ENCODE data around the gene IRX6.

Gene IRX6

GRCh38 chr16:55367866-55368603 lies 44.0 kb downstream of the IRX6 start:
- no peak overlapping the region for H3K4me3 ChIP-seq (ENCODE audit: low read depth, low read length)
- H3K4me1 ChIP-seq (ENCODE audit: control insufficient read depth, insufficient read depth, low read length): no peaks in the 10 kb centered on the region
- no peak overlapping the region for H3K27ac ChIP-seq (ENCODE audit: low read depth, low read length)
- H3K36me3 ChIP-seq (ENCODE audit: control insufficient read depth, insufficient read depth, low read length): no peaks in the 10 kb centered on the region
- H3K9ac ChIP-seq (ENCODE audit: low read length): no peak overlapping the region
- peaks cover 34% of the 10 kb centered on the region for H3K27me3 ChIP-seq (ENCODE audit: control insufficient read depth, insufficient read depth, low read length)
- H3K9me3 ChIP-seq (ENCODE audit: control insufficient read depth, insufficient read depth, low read depth, low read length): no peaks in the 10 kb centered on the region

- no peak overlapping the region for H3K4me3 ChIP-seq (ENCODE audit: low read depth, low read length)
- no peaks in the 10 kb centered on the region for H3K4me1 ChIP-seq (ENCODE audit: control insufficient read depth, insufficient read depth, low read length)
- no peaks in the 10 kb centered on the region for H3K36me3 ChIP-seq (ENCODE audit: control insufficient read depth, insufficient read depth, low read length)
- H3K9me3 ChIP-seq (ENCODE audit: control insufficient read depth, insufficient read depth, low read depth, low read length): no peaks in the 10 kb centered on the region
- no peak overlapping the region for H3K27ac ChIP-seq (ENCODE audit: low read depth, low read length)
- no peak overlapping the region for H3K9ac ChIP-seq (ENCODE audit: low read length)
- peaks cover 34% of the 10 kb centered on the region for H3K27me3 ChIP-seq (ENCODE audit: control insufficient read depth, insufficient read depth, low read length)
Measured at GRCh38 chr16:55369151-55369550, 45.1 kb downstream of the IRX6 start.

- Histone ChIP-seq H3K9me3 (ENCODE audit: control insufficient read depth, insufficient read depth, low read depth, low read length) (no peaks in the 10 kb centered on the region), H3K27me3 (ENCODE audit: control insufficient read depth, insufficient read depth, low read length) (peaks cover 34% of the 10 kb centered on the region), H3K9ac (ENCODE audit: low read length) (no peak overlapping the region), H3K36me3 (ENCODE audit: control insufficient read depth, insufficient read depth, low read length) (no peaks in the 10 kb centered on the region), H3K4me3 (ENCODE audit: low read depth, low read length) (peak overlapping the region; percentile 33), H3K27ac (ENCODE audit: low read depth, low read length) (no peak overlapping the region), H3K4me1 (ENCODE audit: control insufficient read depth, insufficient read depth, low read length) (no peaks in the 10 kb centered on the region)
Measured at GRCh38 chr16:55370762-55371482, 46.9 kb downstream of the IRX6 start.

- H3K36me3 ChIP-seq (ENCODE audit: control insufficient read depth, insufficient read depth, low read length): no peaks in the 10 kb centered on the region
- H3K9me3 ChIP-seq (ENCODE audit: control insufficient read depth, insufficient read depth, low read depth, low read length): no peaks in the 10 kb centered on the region
- H3K27me3 ChIP-seq (ENCODE audit: control insufficient read depth, insufficient read depth, low read length): peaks cover 34% of the 10 kb centered on the region
- H3K4me3 ChIP-seq (ENCODE audit: low read depth, low read length): no peak overlapping the region
- no peak overlapping the region for H3K9ac ChIP-seq (ENCODE audit: low read length)
- H3K4me1 ChIP-seq (ENCODE audit: control insufficient read depth, insufficient read depth, low read length): no peaks in the 10 kb centered on the region
- no peak overlapping the region for H3K27ac ChIP-seq (ENCODE audit: low read depth, low read length)
Measured at GRCh38 chr16:55372792-55373488, 48.9 kb downstream of the IRX6 start.

- no peaks in the 10 kb centered on the region for H3K36me3 ChIP-seq (ENCODE audit: control insufficient read depth, insufficient read depth, low read length)
- H3K27ac ChIP-seq (ENCODE audit: low read depth, low read length): no peak overlapping the region
- no peak overlapping the region for H3K4me3 ChIP-seq (ENCODE audit: low read depth, low read length)
- H3K9me3 ChIP-seq (ENCODE audit: control insufficient read depth, insufficient read depth, low read depth, low read length): no peaks in the 10 kb centered on the region
- no peaks in the 10 kb centered on the region for H3K4me1 ChIP-seq (ENCODE audit: control insufficient read depth, insufficient read depth, low read length)
- H3K27me3 ChIP-seq (ENCODE audit: control insufficient read depth, insufficient read depth, low read length): peaks cover 34% of the 10 kb centered on the region
- no peak overlapping the region for H3K9ac ChIP-seq (ENCODE audit: low read length)
Measured at GRCh38 chr16:55373489-55373832, 49.5 kb downstream of the IRX6 start.

- Histone ChIP-seq H3K4me3 (ENCODE audit: low read depth, low read length) (no peak overlapping the region), H3K9me3 (ENCODE audit: control insufficient read depth, insufficient read depth, low read depth, low read length) (no peaks in the 10 kb centered on the region), H3K27ac (ENCODE audit: low read depth, low read length) (no peak overlapping the region), H3K4me1 (ENCODE audit: control insufficient read depth, insufficient read depth, low read length) (no peaks in the 10 kb centered on the region), H3K27me3 (ENCODE audit: control insufficient read depth, insufficient read depth, low read length) (peaks cover 12% of the 10 kb centered on the region), H3K9ac (ENCODE audit: low read length) (no peak overlapping the region), H3K36me3 (ENCODE audit: control insufficient read depth, insufficient read depth, low read length) (no peaks in the 10 kb centered on the region)
Measured at GRCh38 chr16:55376045-55376444, 52.0 kb downstream of the IRX6 start.

- no peak overlapping the region for H3K9ac ChIP-seq (ENCODE audit: low read length)
- no peak overlapping the region for H3K27ac ChIP-seq (ENCODE audit: low read depth, low read length)
- H3K36me3 ChIP-seq (ENCODE audit: control insufficient read depth, insufficient read depth, low read length): no peaks in the 10 kb centered on the region
Measured at GRCh38 chr16:55376567-55377167, 52.7 kb downstream of the IRX6 start.

GRCh38 chr16:55377840-55378239 lies 53.8 kb downstream of the IRX6 start:
- Histone ChIP-seq H3K9ac (ENCODE audit: low read length) (no peak overlapping the region), H3K27me3 (ENCODE audit: control insufficient read depth, insufficient read depth, low read length) (no peaks in the 10 kb centered on the region; the same call in 1 of the 2 replicates), H3K4me3 (ENCODE audit: low read depth, low read length) (no peak overlapping the region), H3K4me1 (ENCODE audit: control insufficient read depth, insufficient read depth, low read length) (no peaks in the 10 kb centered on the region), H3K36me3 (ENCODE audit: control insufficient read depth, insufficient read depth, low read length) (no peaks in the 10 kb centered on the region), H3K9me3 (ENCODE audit: control insufficient read depth, insufficient read depth, low read depth, low read length) (no peaks in the 10 kb centered on the region), H3K27ac (ENCODE audit: low read depth, low read length) (no peak overlapping the region)

More at GRCh38 chr16:55376567-55377167, 52.7 kb downstream of the IRX6 start:
- Histone ChIP-seq H3K4me1 (ENCODE audit: control insufficient read depth, insufficient read depth, low read length) (no peaks in the 10 kb centered on the region), H3K4me3 (ENCODE audit: low read depth, low read length) (no peak overlapping the region), H3K27me3 (ENCODE audit: control insufficient read depth, insufficient read depth, low read length) (peaks cover 6% of the 10 kb centered on the region), H3K9me3 (ENCODE audit: control insufficient read depth, insufficient read depth, low read depth, low read length) (no peaks in the 10 kb centered on the region)

- no peak overlapping the region for H3K9ac ChIP-seq (ENCODE audit: low read length)
- no peak overlapping the region for H3K27ac ChIP-seq (ENCODE audit: low read depth, low read length)
Measured at GRCh38 chr16:55378616-55379015, 54.6 kb downstream of the IRX6 start.

GRCh38 chr16:55379371-55379770 lies 55.4 kb downstream of the IRX6 start:
- Histone ChIP-seq H3K9me3 (ENCODE audit: control insufficient read depth, insufficient read depth, low read depth, low read length) (no peaks in the 10 kb centered on the region), H3K27ac (ENCODE audit: low read depth, low read length) (no peak overlapping the region), H3K36me3 (ENCODE audit: control insufficient read depth, insufficient read depth, low read length) (no peaks in the 10 kb centered on the region), H3K27me3 (ENCODE audit: control insufficient read depth, insufficient read depth, low read length) (no peaks in the 10 kb centered on the region; the same call in 1 of the 2 replicates), H3K9ac (ENCODE audit: low read length) (no peak overlapping the region), H3K4me3 (ENCODE audit: low read depth, low read length) (no peak overlapping the region), H3K4me1 (ENCODE audit: control insufficient read depth, insufficient read depth, low read length) (no peaks in the 10 kb centered on the region)

More at GRCh38 chr16:55378616-55379015, 54.6 kb downstream of the IRX6 start:
- Histone ChIP-seq H3K9me3 (ENCODE audit: control insufficient read depth, insufficient read depth, low read depth, low read length) (no peaks in the 10 kb centered on the region), H3K36me3 (ENCODE audit: control insufficient read depth, insufficient read depth, low read length) (no peaks in the 10 kb centered on the region), H3K4me1 (ENCODE audit: control insufficient read depth, insufficient read depth, low read length) (no peaks in the 10 kb centered on the region), H3K27me3 (ENCODE audit: control insufficient read depth, insufficient read depth, low read length) (no peaks in the 10 kb centered on the region; the same call in 1 of the 2 replicates), H3K4me3 (ENCODE audit: low read depth, low read length) (no peak overlapping the region)
